Stimulated activated memory B cell treated with anti-CD40 and anti-IgM and Interleukin-4, amounts not matched to agents 10 μg/mL and 1 μg/mL and 100 μg/mL, for 72 hours (primary cell): ENCODE measurements around the gene TRIM3.

Experiments
- ATAC-seq: fragments of 150-1000 bp; cut with Tn5 transposase; 2 replicates; pipeline ENCODE4 v1.10.0; 2021
- H3K27ac Mint-ChIP-seq: one replicate; pipeline ENCODE4 v1.8.0; 2022; ENCODE audit warnings: mild to moderate bottlenecking, mixed read lengths
- H3K27me3 Mint-ChIP-seq: one replicate; pipeline ENCODE4 v1.8.0; 2022; ENCODE audit warnings: mixed read lengths
- H3K36me3 Mint-ChIP-seq: one replicate; pipeline ENCODE4 v1.8.0; 2022; ENCODE audit warnings: mixed read lengths
- H3K4me1 Mint-ChIP-seq: one replicate; pipeline ENCODE4 v1.8.0; 2022; ENCODE audit warnings: mixed read lengths
- H3K4me3 Mint-ChIP-seq: one replicate; pipeline ENCODE4 v1.8.0; 2022; ENCODE audit warnings: mild to moderate bottlenecking, moderate library complexity, mixed read lengths
- H3K9me3 Mint-ChIP-seq: one replicate; pipeline ENCODE4 v1.8.0; 2022; ENCODE audit warnings: mixed read lengths

TRIM3 gene

DNA sequence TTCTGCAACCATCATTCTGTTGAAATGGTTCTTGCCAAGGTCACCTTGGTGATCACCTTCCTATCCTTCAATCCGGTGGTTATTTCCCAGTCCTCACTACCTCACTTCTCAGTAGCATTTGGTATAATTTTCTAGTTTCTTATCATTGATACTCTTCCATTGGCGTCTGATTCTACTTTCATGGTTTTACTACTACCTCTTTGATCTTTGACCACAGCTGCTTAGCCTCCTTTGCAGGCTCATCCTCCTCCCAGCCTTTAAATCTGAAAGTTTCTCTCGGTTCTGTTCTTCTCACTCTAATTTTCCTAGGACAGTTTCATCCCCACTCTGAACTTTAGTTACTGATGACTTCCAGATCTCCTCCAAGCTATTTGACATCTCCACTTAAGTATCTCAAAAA lies 12.5 kb upstream of the TRIM3 start:
- H3K9me3 Mint-ChIP-seq: no peaks in the 10 kb centered on the region
- H3K4me1 Mint-ChIP-seq: peaks cover 14% of the 10 kb centered on the region
- no peaks in the 10 kb centered on the region for H3K27me3 Mint-ChIP-seq
- H3K27ac Mint-ChIP-seq: no peak overlapping the region
- peaks cover 20% of the 10 kb centered on the region for H3K36me3 Mint-ChIP-seq
- H3K4me3 Mint-ChIP-seq: no peak overlapping the region
- no peak for ATAC-seq

DNA sequence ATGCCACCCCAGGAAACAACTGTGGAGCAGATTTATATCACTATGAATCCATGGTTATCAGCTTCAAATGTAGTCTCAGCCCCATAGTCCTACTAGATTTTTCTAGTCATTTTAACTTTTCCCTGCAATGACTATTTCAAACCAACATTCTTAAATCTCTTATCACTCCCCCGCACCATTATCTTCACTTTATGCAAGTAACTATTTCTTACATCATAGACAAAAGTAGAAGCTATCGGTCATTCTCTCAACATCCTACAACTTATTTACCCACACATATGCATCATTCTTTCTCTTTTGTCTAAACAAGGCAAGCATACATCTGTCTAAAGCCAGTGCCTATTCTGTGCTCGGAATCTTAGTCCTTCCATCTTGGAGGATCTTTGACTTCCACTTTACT lies 11.9 kb upstream of the TRIM3 start:
- Mint-ChIP-seq H3K9me3 (no peaks in the 10 kb centered on the region), H3K36me3 (peaks cover 20% of the 10 kb centered on the region), H3K4me3 (no peak overlapping the region), H3K27ac (no peak overlapping the region), H3K27me3 (no peaks in the 10 kb centered on the region), H3K4me1 (peaks cover 20% of the 10 kb centered on the region)
- ATAC-seq: no peak

DNA sequence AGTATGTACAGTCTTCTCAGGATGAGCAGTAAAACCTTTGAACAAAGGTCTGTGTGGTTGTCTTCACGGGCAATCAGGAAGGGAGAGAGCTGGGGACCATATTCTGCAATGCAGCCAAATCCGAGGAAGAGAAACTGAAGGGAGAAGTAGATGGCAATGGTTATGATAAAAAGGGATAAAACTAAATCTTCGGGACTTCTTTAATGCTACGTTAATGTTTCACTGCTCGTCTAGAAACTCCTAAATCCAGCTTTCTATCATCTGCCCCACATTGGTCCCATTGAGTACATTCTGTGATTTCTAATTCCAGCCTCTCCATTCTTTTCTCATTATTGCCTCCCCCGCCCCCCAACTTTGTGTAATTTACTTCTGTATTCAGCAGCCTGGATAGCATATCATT lies 9.3 kb upstream of the TRIM3 start:
- Mint-ChIP-seq H3K27me3 (no peaks in the 10 kb centered on the region), H3K9me3 (no peaks in the 10 kb centered on the region), H3K4me1 (peaks cover 40% of the 10 kb centered on the region), H3K27ac (peak overlapping the region; percentile 93), H3K36me3 (peaks cover 15% of the 10 kb centered on the region), H3K4me3 (peak overlapping the region; percentile 45)
- no peak for ATAC-seq

DNA sequence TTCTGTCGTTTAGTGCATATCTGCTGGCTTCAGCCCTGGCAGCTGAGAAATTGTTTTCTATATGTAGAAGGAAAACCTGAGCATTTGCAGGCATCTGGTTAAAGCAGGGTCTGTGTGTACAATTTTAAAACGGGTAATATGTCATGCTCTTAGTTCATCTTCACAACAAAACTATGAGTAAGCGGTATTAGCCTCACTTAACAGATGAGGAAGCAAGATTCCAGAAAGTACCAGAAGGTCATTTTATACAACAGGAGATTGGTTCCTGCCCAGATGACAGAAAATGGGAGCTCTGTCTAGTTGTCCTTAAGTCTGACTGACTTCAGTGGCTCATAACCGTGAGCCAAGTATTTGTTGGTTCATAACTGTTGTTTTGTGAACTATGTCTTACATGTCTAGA lies 8.7 kb upstream of the TRIM3 start:
- H3K4me1 Mint-ChIP-seq: peaks cover 40% of the 10 kb centered on the region
- no peak for ATAC-seq
- peak overlapping the region; percentile 93 for H3K27ac Mint-ChIP-seq
- H3K4me3 Mint-ChIP-seq: peak overlapping the region; percentile 86
- H3K9me3 Mint-ChIP-seq: no peaks in the 10 kb centered on the region
- H3K27me3 Mint-ChIP-seq: no peaks in the 10 kb centered on the region
- H3K36me3 Mint-ChIP-seq: peaks cover 20% of the 10 kb centered on the region

DNA sequence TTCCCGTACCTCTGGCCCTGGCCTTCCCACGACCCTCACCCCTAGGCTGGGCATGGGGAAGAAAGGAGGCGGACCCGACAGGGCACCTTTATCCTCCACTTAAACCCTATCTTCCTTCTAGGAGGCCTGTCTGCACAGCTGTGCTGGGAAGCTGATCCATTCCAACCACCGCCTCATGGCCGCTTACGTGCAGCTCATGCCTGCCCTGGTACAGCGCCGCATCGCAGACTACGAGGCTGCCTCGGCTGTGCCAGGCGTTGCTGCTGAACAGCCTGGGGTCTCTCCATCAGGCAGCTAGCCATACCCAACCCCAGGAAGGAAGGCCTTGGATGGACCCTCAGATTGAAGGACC lies 8.2 kb upstream of the TRIM3 start:
- Mint-ChIP-seq H3K36me3 (peaks cover 24% of the 10 kb centered on the region), H3K27me3 (no peaks in the 10 kb centered on the region), H3K9me3 (no peaks in the 10 kb centered on the region), H3K4me1 (peaks cover 40% of the 10 kb centered on the region), H3K4me3 (peak overlapping the region; percentile 86), H3K27ac (peak overlapping the region; percentile 93)
- no peak for ATAC-seq

DNA sequence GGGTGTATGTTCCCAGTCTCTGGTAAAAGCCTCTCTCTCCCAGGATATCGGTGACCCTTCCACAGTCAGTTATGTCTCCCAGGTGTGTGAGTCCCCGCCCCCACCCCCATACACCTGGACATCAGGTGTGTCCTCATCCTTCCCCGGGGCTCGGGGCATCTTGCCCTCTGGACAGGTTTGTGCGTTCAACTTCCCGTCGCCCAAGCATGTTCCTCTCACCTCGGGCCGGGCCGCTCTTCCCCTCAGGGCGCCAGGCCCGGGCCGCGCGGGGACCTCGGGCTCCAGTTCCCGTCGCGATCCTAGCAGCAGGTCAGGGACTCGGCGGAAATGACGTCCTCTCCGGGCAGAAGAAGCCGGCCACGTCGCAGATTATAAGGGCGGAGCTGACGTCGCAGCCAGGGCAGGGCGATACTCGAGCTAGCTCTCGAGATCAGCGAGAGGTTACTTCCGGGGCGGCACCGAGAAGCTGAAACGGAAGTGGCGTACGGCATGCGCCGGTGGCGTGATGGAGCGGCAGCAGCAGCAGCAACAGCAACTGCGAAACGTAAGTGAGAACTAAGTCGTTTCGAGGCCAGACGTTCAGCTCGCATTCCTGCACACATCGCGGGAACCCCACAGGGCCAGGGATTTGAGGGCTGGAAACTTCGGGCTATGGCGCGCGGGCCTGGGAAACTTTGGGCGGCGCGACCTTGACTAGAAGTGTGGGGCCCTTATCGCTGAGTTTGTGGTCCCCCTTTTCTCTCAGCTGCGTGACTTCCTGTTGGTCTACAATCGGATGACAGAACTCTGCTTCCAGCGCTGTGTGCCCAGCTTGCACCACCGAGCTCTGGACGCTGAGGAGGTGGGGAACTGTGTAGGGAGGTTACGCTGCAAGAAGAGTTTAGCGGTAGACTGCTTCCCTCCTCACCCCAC lies 7.5 kb upstream of the TRIM3 start, which contains the start of the genes ARFIP2 and TIMM10B:
Gene ARFIP2, minus strand, starts transcription at position 320 of the 912 bp plus-strand sequence. CDS start 910 bp downstream, outside the sequence.
Gene TIMM10B, plus strand, starts transcription at position 490 of the 912 bp plus-strand sequence. Its CDS starts 16 bp downstream, at position 506.
- Mint-ChIP-seq H3K36me3 (peaks cover 30% of the 10 kb centered on the region), H3K4me3 (peak within 1 kb of the TSS; percentile 86), H3K9me3 (no peaks in the 10 kb centered on the region), H3K27me3 (no peaks in the 10 kb centered on the region), H3K4me1 (peaks cover 40% of the 10 kb centered on the region), H3K27ac (peak within 1 kb of the TSS; percentile 93)
- peak; percentile 99 for ATAC-seq

DNA sequence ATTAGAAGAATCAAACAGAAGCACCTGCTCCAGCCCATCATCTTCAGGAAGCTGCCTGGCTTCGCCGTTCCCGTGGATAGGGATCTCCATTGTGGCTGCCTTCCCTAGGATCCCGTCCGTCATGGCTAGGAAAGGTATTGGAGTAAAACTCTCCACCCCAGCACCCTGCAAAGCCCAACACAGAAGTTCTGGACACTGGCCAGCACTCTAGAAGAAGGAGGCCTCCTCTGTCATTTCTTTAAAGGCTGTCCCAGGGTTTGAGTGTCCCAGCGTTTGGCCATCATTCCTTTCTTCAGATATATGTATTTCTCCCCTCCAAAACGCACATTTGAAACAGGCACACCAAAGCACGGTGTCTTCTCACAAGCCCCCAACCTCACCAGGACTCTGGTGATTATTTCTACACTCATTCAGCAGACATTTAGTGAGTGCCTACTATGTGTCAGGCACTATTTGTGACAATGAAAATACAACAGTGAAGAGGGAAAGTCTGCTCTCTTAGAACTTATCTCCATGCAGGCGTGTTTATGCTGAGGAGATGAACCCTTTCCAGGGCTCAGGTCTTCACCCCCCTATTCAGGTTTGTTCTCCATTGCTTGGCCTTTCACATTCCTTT lies 6.7 kb upstream of the TRIM3 start:
- no peaks in the 10 kb centered on the region for H3K27me3 Mint-ChIP-seq
- H3K4me1 Mint-ChIP-seq: peaks cover 40% of the 10 kb centered on the region
- H3K36me3 Mint-ChIP-seq: peaks cover 30% of the 10 kb centered on the region
- no peak for ATAC-seq
- H3K4me3 Mint-ChIP-seq: peak overlapping the region; percentile 86
- H3K27ac Mint-ChIP-seq: peak overlapping the region; percentile 93
- no peaks in the 10 kb centered on the region for H3K9me3 Mint-ChIP-seq

DNA sequence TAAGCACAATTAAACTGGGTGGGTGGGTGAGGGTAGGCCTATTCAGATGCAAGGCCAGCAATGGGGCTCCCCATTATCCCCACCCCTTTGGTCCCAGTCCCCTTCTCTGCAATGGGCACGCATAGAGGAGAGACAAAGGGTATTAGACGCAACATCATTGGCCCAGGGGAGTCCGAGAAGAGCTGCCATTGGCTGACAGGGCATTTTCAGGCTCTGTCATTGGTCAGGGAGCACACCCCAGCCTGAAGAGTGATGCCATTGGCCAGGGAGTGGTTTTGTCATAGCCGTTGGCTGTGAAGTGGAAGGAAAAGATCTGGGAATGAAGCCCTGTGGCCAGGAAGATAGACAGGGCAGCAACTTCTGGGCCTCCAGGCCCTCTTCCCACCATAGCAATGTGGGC lies 2.8 kb upstream of the TRIM3 start:
- no peaks in the 10 kb centered on the region for H3K9me3 Mint-ChIP-seq
- peaks cover 18% of the 10 kb centered on the region for H3K36me3 Mint-ChIP-seq
- no peak for ATAC-seq
- H3K27ac Mint-ChIP-seq: no peak overlapping the region
- H3K4me3 Mint-ChIP-seq: no peak overlapping the region
- H3K4me1 Mint-ChIP-seq: peaks cover 41% of the 10 kb centered on the region
- no peaks in the 10 kb centered on the region for H3K27me3 Mint-ChIP-seq

DNA sequence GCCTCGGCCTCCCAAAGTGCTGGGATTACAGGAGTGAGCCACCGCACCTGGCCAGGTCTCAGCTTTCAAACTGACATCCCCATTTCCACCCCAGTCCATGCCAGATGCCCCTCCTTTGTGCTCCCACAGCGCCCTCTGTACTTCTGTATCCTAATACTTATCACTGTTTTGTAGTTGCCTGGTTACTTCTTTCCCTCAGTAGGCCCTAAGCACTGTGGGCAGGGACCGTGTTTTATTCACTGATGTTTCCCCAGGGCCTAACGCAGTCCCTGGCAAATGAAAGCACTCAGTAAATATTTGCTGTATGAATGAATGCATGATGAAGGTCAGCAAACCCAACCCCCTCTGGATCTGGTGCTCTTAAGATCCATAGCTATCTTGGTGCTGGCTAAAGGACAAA lies 2.2 kb upstream of the TRIM3 start:
- no peaks in the 10 kb centered on the region for H3K27me3 Mint-ChIP-seq
- H3K9me3 Mint-ChIP-seq: no peaks in the 10 kb centered on the region
- H3K4me1 Mint-ChIP-seq: peaks cover 37% of the 10 kb centered on the region
- no peak for ATAC-seq
- H3K4me3 Mint-ChIP-seq: no peak overlapping the region
- H3K36me3 Mint-ChIP-seq: peaks cover 18% of the 10 kb centered on the region
- H3K27ac Mint-ChIP-seq: peak overlapping the region; percentile 9

DNA sequence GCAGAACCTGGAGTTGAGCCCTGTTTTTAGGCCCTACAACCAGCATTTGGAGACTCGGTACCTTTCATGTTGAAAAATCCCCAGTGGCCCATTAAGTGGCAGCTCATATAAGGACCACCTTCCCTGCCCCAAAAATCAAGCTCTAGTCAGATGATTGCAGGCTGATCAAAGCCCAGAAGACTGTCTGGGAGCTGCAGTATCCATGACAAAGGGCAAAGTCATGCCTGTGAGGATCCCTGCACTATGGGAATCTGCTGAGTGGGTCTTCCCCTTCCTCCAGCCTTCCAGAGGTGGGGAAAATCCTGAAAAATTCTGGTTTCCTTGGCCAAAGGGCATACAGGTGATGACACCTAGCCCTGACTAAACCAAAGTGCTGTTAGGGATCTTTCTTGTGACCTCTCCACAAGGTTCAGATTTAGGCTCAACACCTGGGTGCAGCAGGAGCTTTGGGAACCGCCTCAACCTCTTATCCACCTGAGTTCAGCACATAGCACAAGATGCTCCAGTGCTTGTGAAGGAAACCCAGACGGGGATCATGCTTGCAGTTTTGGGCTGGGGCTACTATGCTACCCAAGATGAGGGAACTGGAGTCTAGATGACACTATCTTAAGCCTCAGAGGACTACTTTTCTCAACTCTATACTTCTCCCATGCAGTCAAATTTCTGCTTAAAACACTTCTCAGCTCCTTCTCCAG lies 1.2 kb upstream of the TRIM3 start:
- H3K9me3 Mint-ChIP-seq: no peaks in the 10 kb centered on the region
- peaks cover 18% of the 10 kb centered on the region for H3K36me3 Mint-ChIP-seq
- ATAC-seq: no peak
- H3K4me1 Mint-ChIP-seq: peaks cover 27% of the 10 kb centered on the region
- H3K4me3 Mint-ChIP-seq: no peak overlapping the region
- no peaks in the 10 kb centered on the region for H3K27me3 Mint-ChIP-seq
- H3K27ac Mint-ChIP-seq: peak overlapping the region; percentile 76

DNA sequence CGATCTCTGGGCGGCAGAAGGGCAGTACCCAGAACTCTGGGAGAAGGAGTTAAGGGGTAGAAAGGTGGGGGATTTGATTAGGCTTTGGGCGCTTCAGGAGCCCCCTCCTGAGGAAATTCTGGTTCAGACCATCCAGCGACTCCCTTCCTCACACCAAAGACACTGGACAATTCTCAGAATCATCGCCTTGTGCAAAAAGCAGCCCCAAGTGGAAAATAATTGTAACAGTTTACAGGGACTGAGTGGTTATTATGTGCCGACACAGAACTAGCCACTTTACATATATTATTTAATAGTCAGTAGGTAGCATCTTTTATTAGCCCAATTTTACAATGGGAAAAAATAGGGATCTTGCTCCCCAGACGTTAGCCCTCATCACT lies 662 bp upstream of the TRIM3 start:
- ATAC-seq: peak; percentile 1
- peak overlapping the region; percentile 84 for H3K4me3 Mint-ChIP-seq
- H3K4me1 Mint-ChIP-seq: peaks cover 22% of the 10 kb centered on the region
- H3K9me3 Mint-ChIP-seq: no peaks in the 10 kb centered on the region
- H3K27ac Mint-ChIP-seq: peak overlapping the region; percentile 76
- no peaks in the 10 kb centered on the region for H3K27me3 Mint-ChIP-seq
- peaks cover 18% of the 10 kb centered on the region for H3K36me3 Mint-ChIP-seq

DNA sequence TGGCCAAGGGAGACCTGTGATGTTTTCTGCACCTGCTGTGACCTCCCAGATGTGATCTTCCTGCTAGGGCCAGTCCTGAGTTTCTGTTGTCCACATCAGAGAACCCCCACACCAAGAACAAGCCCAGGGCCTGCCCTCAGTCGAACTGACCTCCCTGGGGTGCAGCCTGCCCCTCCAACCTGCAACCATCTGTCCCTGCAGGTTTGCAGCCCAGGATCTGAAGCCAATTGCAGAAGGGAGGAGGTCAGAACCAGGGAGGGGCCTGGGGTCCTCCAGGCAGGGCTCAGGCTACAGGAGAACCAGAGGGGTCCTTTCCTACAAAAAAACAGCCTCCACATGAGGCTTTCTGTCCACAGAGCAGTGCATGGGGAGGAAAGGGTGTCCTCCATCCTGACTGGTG lies 807 bp downstream of the TRIM3 start:
- peak overlapping the region; percentile 64 for H3K4me3 Mint-ChIP-seq
- H3K4me1 Mint-ChIP-seq: peaks cover 14% of the 10 kb centered on the region
- H3K9me3 Mint-ChIP-seq: no peaks in the 10 kb centered on the region
- no peaks in the 10 kb centered on the region for H3K27me3 Mint-ChIP-seq
- H3K36me3 Mint-ChIP-seq: peaks cover 14% of the 10 kb centered on the region
- ATAC-seq: no peak
- peak overlapping the region; percentile 76 for H3K27ac Mint-ChIP-seq

DNA sequence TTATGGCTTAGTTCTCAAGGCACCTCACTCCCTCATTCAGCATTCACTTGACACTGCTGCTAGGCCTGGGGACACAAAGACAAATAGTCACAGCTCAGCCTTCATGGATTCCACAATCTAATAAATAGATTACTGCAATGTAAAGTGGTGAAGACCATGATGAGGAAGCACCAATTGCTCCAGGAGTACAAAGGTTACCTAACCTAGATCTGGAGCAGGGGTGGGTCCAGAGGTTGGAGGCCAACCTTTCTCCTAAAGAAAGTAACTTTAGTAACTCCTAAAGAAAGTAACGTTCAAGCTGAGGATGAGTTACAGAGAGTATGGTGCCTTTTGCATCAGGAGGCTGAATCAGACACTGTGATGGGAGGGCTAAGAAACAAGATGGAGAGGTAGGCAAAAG lies 4.1 kb downstream of the TRIM3 start:
- peaks cover 14% of the 10 kb centered on the region for H3K4me1 Mint-ChIP-seq
- no peaks in the 10 kb centered on the region for H3K9me3 Mint-ChIP-seq
- H3K36me3 Mint-ChIP-seq: peaks cover 17% of the 10 kb centered on the region
- no peak overlapping the region for H3K4me3 Mint-ChIP-seq
- H3K27ac Mint-ChIP-seq: no peak overlapping the region
- no peaks in the 10 kb centered on the region for H3K27me3 Mint-ChIP-seq
- ATAC-seq: no peak

DNA sequence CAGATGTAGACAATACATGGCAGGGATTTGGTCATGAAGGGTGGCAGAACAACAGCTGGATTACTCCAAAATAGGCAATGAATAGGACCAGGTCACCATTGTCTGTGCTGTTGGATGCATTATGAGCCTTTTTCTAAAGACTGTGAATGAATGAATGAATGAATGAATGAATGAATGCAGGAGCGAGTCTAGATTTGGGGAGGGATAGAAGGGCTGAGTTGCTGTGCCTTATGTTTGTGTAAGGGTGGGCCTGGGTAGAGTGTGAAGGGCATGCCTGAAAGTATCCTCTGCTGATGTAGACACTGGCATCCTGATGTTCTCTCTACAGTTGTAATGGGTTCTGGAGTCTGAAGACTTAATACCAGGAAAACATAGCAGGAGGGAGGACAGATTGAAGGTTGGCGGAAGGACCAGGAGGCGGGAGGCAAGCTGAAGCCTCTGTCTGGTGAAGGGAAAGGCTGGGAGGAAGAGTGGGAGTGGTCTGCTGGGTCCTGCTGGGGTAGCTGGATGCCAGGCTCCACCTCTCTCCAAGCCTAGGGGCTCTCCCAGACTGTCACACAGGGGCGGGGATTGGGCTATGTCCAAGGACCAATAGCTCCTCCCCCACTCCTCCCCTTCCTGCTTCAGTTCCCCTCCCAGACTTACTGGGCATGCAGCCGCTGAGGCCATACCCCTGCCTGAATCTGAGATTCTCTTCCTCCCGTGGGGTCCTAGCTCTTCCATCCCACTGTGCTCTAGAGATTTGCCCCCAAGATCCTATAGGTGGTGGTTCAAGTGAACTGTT lies 4.8 kb downstream of the TRIM3 start:
- H3K9me3 Mint-ChIP-seq: no peaks in the 10 kb centered on the region
- no peaks in the 10 kb centered on the region for H3K27me3 Mint-ChIP-seq
- peaks cover 20% of the 10 kb centered on the region for H3K36me3 Mint-ChIP-seq
- ATAC-seq: peak; percentile 47
- H3K4me1 Mint-ChIP-seq: peaks cover 9% of the 10 kb centered on the region
- no peak overlapping the region for H3K27ac Mint-ChIP-seq
- H3K4me3 Mint-ChIP-seq: no peak overlapping the region

DNA sequence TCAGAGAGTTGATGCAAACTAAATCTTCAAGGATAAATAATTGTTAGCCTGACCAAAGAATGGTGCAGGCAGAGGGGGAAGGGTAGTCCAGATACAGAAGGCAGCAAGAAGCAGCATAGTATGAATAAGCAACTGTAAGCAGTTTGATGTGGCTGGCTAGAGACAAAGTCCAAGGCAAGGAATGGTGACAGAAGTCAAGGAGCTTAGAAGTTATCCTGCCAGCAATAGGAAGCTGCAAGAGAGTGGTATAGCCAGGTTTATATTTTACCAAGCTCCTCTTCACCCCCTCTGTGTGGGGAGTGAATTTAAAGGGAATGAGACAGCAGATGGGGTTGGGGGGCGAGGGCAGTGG lies 14.7 kb downstream of the TRIM3 start:
- Mint-ChIP-seq H3K9me3 (no peaks in the 10 kb centered on the region), H3K27ac (no peak overlapping the region), H3K4me1 (no peaks in the 10 kb centered on the region), H3K36me3 (peaks cover 30% of the 10 kb centered on the region), H3K4me3 (no peak overlapping the region), H3K27me3 (no peaks in the 10 kb centered on the region)
- ATAC-seq: no peak
